CD4-positive, alpha-beta T cell treated with Interleukin-6 at 100 ng/mL for 8 hours (primary cell): ENCODE data around the gene SLC26A4.

Source experiments
- DNase-seq: peaks from one replicate; pipeline ENCODE4 v3.0.0-alpha.2; 2020; ENCODE audit warnings: mixed read lengths, low spot score

Gene SLC26A4

DNA sequence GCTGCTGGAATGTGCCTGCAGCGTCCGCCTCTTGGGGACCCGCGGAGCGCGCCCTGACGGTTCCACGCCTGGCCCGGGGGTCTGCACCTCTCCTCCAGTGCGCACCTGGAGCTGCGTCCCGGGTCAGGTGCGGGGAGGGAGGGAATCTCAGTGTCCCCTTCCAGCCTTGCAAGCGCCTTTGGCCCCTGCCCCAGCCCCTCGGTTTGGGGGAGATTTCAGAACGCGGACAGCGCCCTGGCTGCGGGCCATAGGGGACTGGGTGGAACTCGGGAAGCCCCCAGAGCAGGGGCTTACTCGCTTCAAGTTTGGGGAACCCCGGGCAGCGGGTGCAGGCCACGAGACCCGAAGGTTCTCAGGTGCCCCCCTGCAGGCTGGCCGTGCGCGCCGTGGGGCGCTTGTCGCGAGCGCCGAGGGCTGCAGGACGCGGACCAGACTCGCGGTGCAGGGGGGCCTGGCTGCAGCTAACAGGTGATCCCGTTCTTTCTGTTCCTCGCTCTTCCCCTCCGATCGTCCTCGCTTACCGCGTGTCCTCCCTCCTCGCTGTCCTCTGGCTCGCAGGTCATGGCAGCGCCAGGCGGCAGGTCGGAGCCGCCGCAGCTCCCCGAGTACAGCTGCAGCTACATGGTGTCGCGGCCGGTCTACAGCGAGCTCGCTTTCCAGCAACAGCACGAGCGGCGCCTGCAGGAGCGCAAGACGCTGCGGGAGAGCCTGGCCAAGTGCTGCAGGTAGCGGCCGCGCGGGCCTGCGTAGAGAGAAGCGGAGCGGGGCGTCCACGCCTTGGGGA is 645 bp downstream of the SLC26A4 start:
- no peak for DNase-seq

GRCh38 chr7:107661865-107662379 is 1.3 kb downstream of the SLC26A4 start:
- no peak for DNase-seq

DNA sequence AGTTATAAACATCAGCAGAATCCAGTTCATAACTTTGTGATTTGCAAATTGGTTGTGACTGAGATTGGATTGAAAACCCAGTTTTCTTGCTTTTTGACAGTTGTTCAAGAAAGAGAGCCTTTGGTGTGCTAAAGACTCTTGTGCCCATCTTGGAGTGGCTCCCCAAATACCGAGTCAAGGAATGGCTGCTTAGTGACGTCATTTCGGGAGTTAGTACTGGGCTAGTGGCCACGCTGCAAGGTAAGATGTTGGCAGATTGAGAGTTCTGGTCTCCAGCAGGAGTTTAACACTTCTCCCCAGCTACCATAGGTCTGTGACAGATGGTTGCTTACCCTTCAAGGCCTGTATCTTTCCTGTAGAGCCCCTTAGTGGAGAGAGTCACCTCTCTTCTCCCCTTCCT is 2.6 kb downstream of the SLC26A4 start:
- DNase-seq: no peak

GRCh38 chr7:107666790-107667189 is 6.2 kb downstream of the SLC26A4 start:
- DNase-seq: no peak

DNA sequence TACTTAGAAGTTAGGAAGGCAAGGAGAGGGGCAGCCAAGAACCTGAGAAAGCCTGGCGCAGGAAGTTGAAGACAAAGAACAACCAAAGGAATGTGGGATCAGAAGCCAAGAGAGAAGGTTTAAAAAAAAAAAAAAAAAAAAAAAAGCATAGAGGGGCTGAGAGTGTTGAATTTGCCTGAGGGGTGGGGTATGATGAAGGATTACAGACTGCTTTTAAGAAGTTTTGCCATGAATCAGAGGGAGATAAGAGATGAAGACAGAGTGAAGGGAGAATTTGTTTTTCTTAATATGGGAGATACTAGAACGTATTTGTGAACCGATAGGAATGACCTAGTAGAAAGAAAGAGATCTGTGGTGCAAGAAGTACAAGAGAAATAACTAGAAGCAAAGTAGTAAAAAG is 6.7 kb downstream of the SLC26A4 start:
- no peak for DNase-seq

GRCh38 chr7:107668296-107668695 is 7.7 kb downstream of the SLC26A4 start:
- no peak for DNase-seq

GRCh38 chr7:107672183-107672582 is 11.6 kb downstream of the SLC26A4 start:
- no peak for DNase-seq

DNA sequence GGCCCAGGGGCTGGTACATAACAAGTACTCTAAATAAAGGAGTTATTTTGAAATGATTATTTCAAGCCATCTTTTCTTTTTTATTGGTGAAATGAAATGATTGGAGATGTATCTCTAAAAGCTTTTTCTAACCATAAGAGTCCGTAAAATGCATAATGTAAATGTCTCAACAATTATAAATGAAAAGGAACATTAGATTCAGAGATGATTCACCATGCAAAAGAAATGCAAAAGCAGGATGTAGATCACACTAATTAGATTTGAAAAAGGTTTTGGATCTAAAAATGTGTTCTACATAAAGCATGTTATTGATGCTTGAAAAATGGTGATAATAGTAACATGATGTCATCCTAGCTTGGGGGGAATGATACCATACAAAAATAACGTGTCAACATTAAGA is 15.6 kb downstream of the SLC26A4 start:
- no peak for DNase-seq

DNA sequence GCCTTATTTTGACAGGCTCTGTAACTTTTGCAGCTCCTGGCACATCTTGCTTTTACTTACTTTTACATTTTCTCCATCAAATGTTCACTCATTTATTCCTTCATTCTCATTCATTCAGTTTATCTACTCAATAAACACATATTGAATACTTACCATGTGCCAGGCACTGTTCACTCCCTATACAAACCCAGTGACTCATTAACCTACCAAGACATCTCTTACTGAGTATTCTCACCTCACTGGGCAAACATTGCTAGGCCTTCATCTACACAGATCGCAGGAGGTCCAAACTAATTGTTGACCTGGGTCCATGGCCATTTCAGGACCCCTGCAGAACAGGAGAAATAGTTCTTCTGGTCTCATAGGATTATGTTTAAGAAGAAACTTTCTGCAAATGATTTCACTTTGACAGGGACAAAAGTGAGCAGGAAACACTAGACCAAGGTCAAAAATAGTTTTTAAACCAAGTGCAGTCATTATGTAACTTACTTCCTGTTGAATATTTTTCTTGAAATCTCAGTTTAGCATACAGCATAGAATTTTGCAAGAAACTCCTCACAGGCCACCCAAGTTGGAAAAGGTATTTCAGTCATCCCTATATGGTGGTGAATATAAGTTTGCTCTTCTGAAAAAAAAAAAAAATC is 17.6 kb downstream of the SLC26A4 start:
- DNase-seq: no peak

DNA sequence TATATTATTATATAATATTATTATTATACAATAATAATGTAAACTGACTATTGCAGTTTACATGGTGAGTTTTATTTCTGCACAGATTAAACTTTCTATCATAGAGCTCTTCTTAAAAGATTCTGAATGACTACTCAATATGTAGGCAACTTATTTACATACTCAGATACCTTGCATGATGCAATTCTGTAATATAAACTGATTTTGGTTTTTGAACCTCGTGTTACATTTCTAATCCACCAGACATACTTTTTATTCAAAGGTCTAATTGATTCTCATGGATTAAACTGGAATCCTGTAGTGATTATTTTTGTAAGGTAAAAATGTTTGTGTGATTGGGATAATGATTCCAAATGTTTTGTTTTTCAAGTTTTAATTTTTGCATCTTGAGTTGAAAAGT is 19.9 kb downstream of the SLC26A4 start:
- no peak for DNase-seq

- DNase-seq: no peak
Observed at GRCh38 chr7:107682886-107683285, 22.3 kb downstream of the SLC26A4 start.

- DNase-seq: no peak
Observed at GRCh38 chr7:107684287-107684686, 23.7 kb downstream of the SLC26A4 start.

DNA sequence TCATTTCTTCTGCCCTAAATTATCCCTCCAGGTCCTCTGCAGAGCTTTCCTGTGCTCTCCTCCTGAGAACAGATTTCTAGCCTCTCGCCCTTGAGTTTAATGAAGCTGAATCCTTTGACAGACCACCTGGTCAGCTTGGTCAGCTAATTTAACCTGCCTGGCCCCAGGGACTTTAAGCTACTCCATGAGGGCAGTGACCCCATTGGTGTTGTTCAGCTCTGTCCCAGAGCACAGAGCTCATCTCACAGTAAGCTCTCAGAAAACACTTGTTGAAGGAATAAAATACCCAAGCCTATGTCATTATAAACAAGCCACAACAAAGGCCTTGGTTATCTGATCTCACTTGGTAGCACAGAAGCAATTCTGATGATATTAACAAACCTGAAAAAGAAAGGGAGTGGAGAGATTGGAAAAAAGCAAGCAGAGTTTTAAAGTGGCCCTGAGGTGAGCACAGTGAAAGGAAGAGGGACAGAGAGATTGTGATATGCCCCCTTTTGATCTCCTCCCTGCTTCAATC is 24.4 kb downstream of the SLC26A4 start:
- no peak for DNase-seq

DNA sequence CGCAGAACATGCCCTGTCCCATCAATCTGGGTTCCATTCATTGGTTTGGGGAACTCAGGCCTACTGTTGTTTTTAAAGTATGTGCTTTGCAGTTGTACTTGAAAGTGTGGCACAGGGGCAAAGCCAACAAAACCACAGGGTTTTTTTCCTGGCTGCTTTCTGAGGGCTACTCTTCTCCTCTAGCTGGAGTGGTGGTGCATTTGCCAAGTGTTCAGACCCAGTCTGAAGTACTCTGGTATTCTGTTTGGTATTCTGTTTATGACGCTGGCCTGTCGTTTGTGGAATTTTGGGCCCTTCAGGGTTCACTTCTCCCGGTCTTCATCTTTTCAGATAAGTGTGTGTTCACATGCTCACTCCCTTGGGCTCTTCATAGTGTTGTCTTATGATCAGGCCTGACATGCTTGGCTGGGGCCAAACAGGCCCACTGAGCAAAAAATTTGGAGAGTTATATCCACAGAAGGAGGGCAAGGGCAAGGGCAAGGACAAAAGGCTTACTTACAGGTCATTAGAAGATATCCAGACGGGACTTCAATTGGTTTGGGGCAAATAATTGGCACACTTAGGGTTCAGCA is 26.3 kb downstream of the SLC26A4 start:
- no peak for DNase-seq

DNA sequence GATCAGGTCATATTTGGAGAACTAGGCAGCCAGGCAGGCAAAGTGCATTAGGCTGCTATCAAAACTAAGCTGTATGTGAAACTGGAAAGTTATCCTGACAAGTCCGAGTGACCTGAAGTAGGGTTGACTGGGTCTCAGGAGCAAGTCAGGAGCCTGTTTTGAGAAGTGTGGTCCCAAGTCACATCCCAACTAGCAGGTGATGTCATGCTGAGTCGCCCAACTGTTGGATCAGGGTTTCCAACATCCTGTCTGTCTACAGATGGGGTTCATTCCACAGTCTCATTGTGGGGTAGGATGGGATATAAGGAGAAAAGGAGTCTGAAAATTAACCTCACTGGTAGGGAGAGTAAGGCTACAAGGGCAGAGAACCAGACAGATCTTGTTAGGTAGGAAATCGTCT is 27.0 kb downstream of the SLC26A4 start:
- no peak for DNase-seq

DNA sequence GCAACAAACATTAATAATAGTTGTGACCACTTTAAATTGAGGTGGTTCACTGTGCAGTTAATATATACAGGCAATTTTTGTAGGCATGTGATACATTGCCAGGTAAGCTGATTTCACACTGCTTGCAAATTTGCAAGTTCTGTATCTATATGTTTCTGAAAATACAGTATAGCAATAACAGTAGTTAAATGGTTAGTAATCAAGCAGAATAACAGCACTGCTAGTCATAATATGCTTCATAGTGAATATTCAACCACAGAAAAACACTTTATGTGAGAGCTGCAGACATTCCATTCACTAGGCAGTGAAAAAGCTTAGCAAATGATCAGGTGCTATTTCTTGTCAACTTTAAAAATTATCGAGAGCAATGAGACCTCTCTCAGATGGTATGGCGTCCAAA is 28.9 kb downstream of the SLC26A4 start:
- DNase-seq: no peak

- no peak for DNase-seq
Observed at GRCh38 chr7:107690084-107690483, 29.5 kb downstream of the SLC26A4 start.

DNA sequence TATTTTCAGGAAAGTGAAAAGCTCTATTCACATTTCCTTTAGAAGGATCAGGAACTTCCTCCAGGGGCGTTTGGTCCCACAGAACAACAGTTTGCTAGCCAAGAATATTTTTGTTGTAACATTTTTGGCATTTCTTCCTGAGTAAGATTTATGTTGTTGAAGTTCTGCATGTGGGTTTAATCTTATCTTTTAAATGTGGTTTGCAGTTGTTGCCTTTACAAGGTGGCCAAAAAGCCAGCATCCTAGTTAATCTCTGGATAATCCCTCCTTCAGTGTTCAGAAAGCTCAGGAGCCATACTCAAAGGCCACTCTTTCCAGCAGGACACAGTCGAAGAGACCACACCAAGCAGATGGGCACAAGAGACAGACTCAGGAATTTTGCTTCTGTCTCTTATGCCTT is 30.0 kb downstream of the SLC26A4 start:
- no peak for DNase-seq

DNA sequence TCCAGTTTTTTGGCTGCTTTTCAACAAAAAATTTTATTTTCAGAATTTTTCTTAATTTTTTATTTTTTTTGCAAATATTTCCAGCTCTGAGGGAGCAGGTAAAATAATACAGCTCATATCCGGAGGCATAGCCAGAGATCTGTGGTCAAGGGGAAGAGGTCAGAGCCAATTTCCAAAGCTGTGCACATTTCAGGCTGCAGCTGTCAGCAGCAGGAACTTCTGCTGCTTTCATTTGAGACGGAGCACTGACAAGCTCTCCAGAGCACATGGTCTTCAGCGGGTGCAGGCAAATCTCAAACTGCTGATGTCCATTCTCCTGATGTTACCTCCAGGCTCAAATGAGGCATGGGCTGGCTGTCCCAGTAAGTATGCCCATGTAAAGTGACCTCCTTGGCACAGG is 31.1 kb downstream of the SLC26A4 start:
- DNase-seq: no peak

GRCh38 chr7:107692501-107692900 is 31.9 kb downstream of the SLC26A4 start:
- no peak for DNase-seq

DNA sequence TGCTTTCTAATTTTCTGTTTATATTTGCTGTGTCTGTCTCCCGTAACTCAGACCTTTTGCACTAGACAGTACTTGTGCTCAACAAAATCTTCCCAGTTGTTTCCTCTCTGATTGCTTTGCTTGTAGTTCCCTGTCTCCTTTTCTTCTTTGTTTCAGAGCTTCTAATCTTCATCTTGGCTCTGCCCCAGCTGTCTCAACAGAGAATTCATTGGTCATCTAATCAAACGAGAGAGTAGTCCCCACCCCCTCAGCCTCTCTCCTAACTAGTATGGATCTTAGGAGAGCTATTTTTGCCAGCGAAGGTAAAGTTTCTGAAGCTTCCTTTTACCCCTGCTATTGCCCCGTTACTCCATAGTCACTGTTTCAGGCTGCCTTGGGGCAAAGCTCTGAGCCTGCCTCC is 32.8 kb downstream of the SLC26A4 start:
- no peak for DNase-seq

- no peak for DNase-seq
Observed at GRCh38 chr7:107694386-107694785, 33.8 kb downstream of the SLC26A4 start.

DNA sequence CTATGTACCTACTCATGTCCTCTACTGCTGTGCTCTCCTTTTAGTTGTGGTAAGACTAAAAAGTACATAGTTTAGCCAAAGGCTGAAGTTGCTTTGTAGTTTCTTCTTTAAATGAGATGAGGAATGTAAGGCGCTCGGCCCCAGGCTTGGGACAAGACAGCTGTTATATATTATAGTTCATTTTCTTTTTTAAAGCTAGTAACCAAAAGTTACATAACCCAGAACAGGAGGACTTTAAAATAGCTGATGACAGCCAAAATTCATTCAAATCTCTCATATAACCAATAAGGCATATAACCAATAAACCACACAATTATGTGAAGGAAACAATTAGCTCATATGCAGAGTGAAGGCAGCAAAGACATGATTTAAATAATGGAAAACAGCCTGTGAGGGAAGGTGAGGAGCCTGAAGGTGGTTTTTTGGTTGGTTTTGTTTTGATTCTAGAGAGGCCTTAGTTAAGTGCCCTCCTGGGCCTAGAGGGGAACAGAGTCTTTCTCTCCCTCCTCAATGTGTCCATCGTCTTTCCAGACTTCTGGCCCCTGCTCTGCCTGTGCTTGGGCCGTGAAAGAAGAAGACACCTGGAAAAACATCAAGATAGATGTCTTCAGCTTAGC is 35.8 kb downstream of the SLC26A4 start:
- DNase-seq: no peak
